OCI-LY7 (cell line): ENCODE results near the gene PMVK. TPM values are rescaled to one million over a fixed set of nuclear protein-coding genes. Genes with fewer than 3 reads are reported as not detected.

Source experiments
- BruUV-seq: library from RNA; stranded (reverse); fragments of 400-500 nt; replicated peaks from 2 replicates; lab custom pipeline; 2021; lab: Mats Ljungman, UMichigan
- CTCF ChIA-PET: fragments of 300-600 bp; sonication (Branson Sonifier 250); formaldehyde crosslinking; loops from one replicate; lab custom pipeline; 2022; ENCODE audit warnings: antibody characterized with exemption; ENCODE audit not compliant: unreplicated experiment; lab: Charles Lee
- POLR2A ChIA-PET: fragments of 300-600 bp; sonication (Branson Sonifier 250); formaldehyde crosslinking; loops from one replicate; lab custom pipeline; 2022; ENCODE audit warnings: antibody characterized with exemption; lab: Charles Lee
- DNase-seq: peaks from one replicate; pipeline ENCODE4 v3.0.0-alpha.2; 2015; ENCODE audit warnings: low spot score
- H2AFZ ChIP-seq: fragments of 200-600 bp; sonication (generic), shearing (Covaris generic); 2 replicates; pipeline ENCODE4 v1.6.1; 2014; ENCODE audit warnings: mild to moderate bottlenecking, antibody characterized with exemption, low read length, moderate library complexity
- H3K27ac ChIP-seq: fragments of 200-600 bp; sonication (generic); 2 replicates; pipeline ENCODE4 v1.5.1; 2014; ENCODE audit warnings: mixed run types, low read depth, mild to moderate bottlenecking, moderate library complexity, low read length, inconsistent platforms; ENCODE audit not compliant: poor library complexity, severe bottlenecking
- H3K36me3 ChIP-seq: fragments of 200-600 bp; sonication (generic); 2 replicates; pipeline ENCODE4 v1.6.1; 2014; ENCODE audit warnings: mild to moderate bottlenecking, antibody characterized with exemption, low read length, moderate library complexity, mixed read lengths; ENCODE audit not compliant: insufficient read depth
- H3K4me1 ChIP-seq: fragments of 200-600 bp; sonication (generic); 2 replicates; pipeline ENCODE4 v1.5.1; 2014; ENCODE audit warnings: mild to moderate bottlenecking, low read length; ENCODE audit not compliant: insufficient read depth, poor library complexity, severe bottlenecking
- H3K4me2 ChIP-seq: fragments of 200-600 bp; sonication (generic); 2 replicates; pipeline ENCODE4 v1.6.1; 2014; ENCODE audit warnings: mild to moderate bottlenecking, low read length
- H3K4me3 ChIP-seq: fragments of 200-600 bp; sonication (generic); 2 replicates; pipeline ENCODE4 v1.5.1; 2014; ENCODE audit warnings: mild to moderate bottlenecking, low read depth, low read length; ENCODE audit not compliant: poor library complexity, severe bottlenecking
- H3K79me2 ChIP-seq: fragments of 200-600 bp; sonication (generic); 2 replicates; pipeline ENCODE4 v1.6.1; 2016; ENCODE audit warnings: low read depth, mild to moderate bottlenecking, low read length, moderate library complexity, mixed read lengths; ENCODE audit not compliant: insufficient read depth
- H3K9me2 ChIP-seq: fragments of 200-600 bp; sonication (generic); 2 replicates; pipeline ENCODE4 v1.6.1; 2016; ENCODE audit warnings: mild to moderate bottlenecking, low read length, mixed read lengths; ENCODE audit not compliant: insufficient read depth
- H3K9me3 ChIP-seq: fragments of 200-600 bp; sonication (generic); 2 replicates; pipeline ENCODE4 v1.6.1; 2014; ENCODE audit warnings: mild to moderate bottlenecking, mixed run types, low read length, mixed read lengths
- H4K20me1 ChIP-seq: fragments of 200-600 bp; sonication (generic); 2 replicates; pipeline ENCODE4 v1.6.1; 2014; ENCODE audit warnings: mild to moderate bottlenecking, antibody characterized with exemption, low read length, moderate library complexity, mixed read lengths; ENCODE audit not compliant: insufficient read depth
- CTCF ChIP-seq: fragments of 200-600 bp; sonication (generic); conservative IDR thresholded peaks from 2 replicates; pipeline ENCODE4 v1.5.1; 2014; ENCODE audit warnings: mild to moderate bottlenecking, antibody characterized with exemption, low read length, moderate library complexity, mixed read lengths
- EZH2phosphoT487 ChIP-seq: fragments of 200-600 bp; sonication (generic); IDR thresholded peaks from 2 replicates; pipeline ENCODE4 v1.6.1; 2018; ENCODE audit warnings: low read depth, borderline replicate concordance, mild to moderate bottlenecking, mixed run types, antibody characterized with exemption, low read length, moderate library complexity, mixed read lengths
- intact Hi-C: fragments of 100-400 bp; cut with micrococcal nuclease; formaldehyde crosslinking; loops from one replicate; pipeline ENCODE4 v1.10.0; 2022; ENCODE audit not compliant: unreplicated experiment
- total RNA-seq, 2 experiments: library from RNA; depleted of rRNA in 1 of 2; stranded (reverse); fragments of >200 nt in 1 of 2; shearing (Covaris generic) in 1 of 2; gene quantifications; 2 replicates each; pipeline ENCODE4 v1.2.3, GENCODE V29; 2014 to 2022

Gene PMVK
- total RNA-seq, 2 experiments from 2014 or later, result 16.3 to 54.0 TPM

GRCh38 chr1:154888757-154889156 lies 47.8 kb downstream of the PMVK start:
- no peak for TF ChIP-seq CTCF
- TF ChIP-seq EZH2phosphoT487, result no peak
- H3K9me3 ChIP-seq, result no peaks in the 10 kb centered on the region
- no peak overlapping the region for H2AFZ ChIP-seq
- peaks cover 11% of the 10 kb centered on the region for H3K4me1 ChIP-seq
- no TSS peak for BruUV-seq
- no peaks in the 10 kb centered on the region for H3K36me3 ChIP-seq
- CTCF ChIA-PET, result no interaction called here
- DNase-seq, result no peak
- POLR2A ChIA-PET, result no interaction called here
- H3K4me2 ChIP-seq, result no peak overlapping the region
- no peak overlapping the region for H3K27ac ChIP-seq
- H4K20me1 ChIP-seq, result no peaks in the 10 kb centered on the region
- no peaks in the 10 kb centered on the region for H3K9me2 ChIP-seq
- no peak overlapping the region for H3K4me3 ChIP-seq
- H3K79me2 ChIP-seq, result no peaks in the 10 kb centered on the region
- intact Hi-C loops, result no loop called here

- TF ChIP-seq EZH2phosphoT487 (no peak), CTCF (no peak)
- Histone ChIP-seq H3K4me2 (peak overlapping the region; percentile 38; the same call in 1 of the 2 replicates), H3K4me1 (peaks cover 11% of the 10 kb centered on the region), H4K20me1 (no peaks in the 10 kb centered on the region), H3K4me3 (no peak overlapping the region), H3K27ac (no peak overlapping the region), H2AFZ (peak overlapping the region; percentile 48; the same call in 1 of the 2 replicates), H3K79me2 (no peaks in the 10 kb centered on the region), H3K36me3 (no peaks in the 10 kb centered on the region), H3K9me2 (no peaks in the 10 kb centered on the region), H3K9me3 (no peaks in the 10 kb centered on the region)
- intact Hi-C loops, result no loop called here
- no peak for DNase-seq
- POLR2A ChIA-PET, result interaction anchor here (0.5 kb wide), 1 partner anchor 273 kb away, joined by 4 read pairs; no protein-coding TSS in a partner anchor
- no TSS peak for BruUV-seq
- CTCF ChIA-PET, result no interaction called here
These were observed 50.1 kb downstream of the PMVK start for GRCh38 chr1:154886281-154887015.
